Gastrocnemius medialis (tissue), 4 donors: Measurements from ENCODE around the gene ADGRG1. TPM values are rescaled to one million over a fixed set of nuclear protein-coding genes. Genes with fewer than 3 reads are reported as not detected.

Experiments used
- ATAC-seq, 2 donors: fragments of 150-250 bp; one replicate each; pipeline ENCODE4 v1.9.1; 2016
- DNase-seq, 2 donors: peaks; one replicate each; pipeline ENCODE4 v3.0.0-alpha.2; 2019
- H3K27ac ChIP-seq, 4 donors: fragments of 200-600 bp; sonication (generic); 1 replicate in 1 of 4; 2 replicates in 3 of 4; pipeline ENCODE4 v1.5.1; 2016 to 2018; ENCODE audit warnings: mild to moderate bottlenecking in 2 of 4, moderate library complexity in 1 of 4
- H3K27me3 ChIP-seq, 3 donors: fragments of 200-600 bp; sonication (generic) in 2 of 3; 1 replicate in 1 of 3; 2 replicates in 2 of 3; pipeline versions ENCODE4 v1.5.1 to v1.6.0; 2016 to 2019; ENCODE audit warnings: mild to moderate bottlenecking in 1 of 3, moderate library complexity in 1 of 3
- H3K36me3 ChIP-seq, 2 donors: fragments of 200-600 bp; sonication (generic) in 1 of 2; one replicate each; pipeline ENCODE4 v1.5.1; 2017 to 2018
- H3K4me1 ChIP-seq, 2 donors: fragments of 200-600 bp; sonication (generic) in 1 of 2; one replicate each; pipeline ENCODE4 v1.5.1; 2016 to 2017; ENCODE audit warnings: mild to moderate bottlenecking in 2 of 2
- H3K4me3 ChIP-seq, 4 donors: fragments of 200-600 bp; sonication (generic) in 3 of 4; 1 replicate in 1 of 4; 2 replicates in 3 of 4; pipeline ENCODE4 v1.5.1; 2016 to 2019; ENCODE audit warnings: mild to moderate bottlenecking in 2 of 4
- H3K9me3 ChIP-seq, 3 donors: fragments of 200-600 bp; sonication (generic) in 2 of 3; 1 replicate in 1 of 3; 2 replicates in 2 of 3; pipeline ENCODE4 v1.5.1; 2016 to 2019
- CTCF ChIP-seq, 5 experiments: fragments of 450-650 bp in 3 of 5; fragments of 200-600 bp in 2 of 5; sonication (generic) in 2 of 5; IDR thresholded peaks in 4 of 5; conservative IDR thresholded peaks in 1 of 5; 1 replicate in 4 of 5; 2 replicates in 1 of 5; pipeline ENCODE4 v1.5.1; 2016 to 2019; ENCODE audit warnings: antibody characterized with exemption in 5 of 5, mild to moderate bottlenecking in 3 of 5, moderate library complexity in 3 of 5
- POLR2A ChIP-seq, 2 donors: fragments of 450-650 bp; IDR thresholded peaks; one replicate each; pipeline ENCODE4 v1.6.1; 2017; ENCODE audit warnings: antibody characterized with exemption in 2 of 2, mild to moderate bottlenecking in 2 of 2, moderate library complexity in 2 of 2
- in situ Hi-C, 4 donors: fragments of 200-750 bp; cut with MboI; loops; one replicate each; pipeline versions ENCODE4 v1.15.0 to v1.8.0; 2017; ENCODE audit warnings: low sequenced_read_pairs in 4 of 4
- intact Hi-C: fragments of 100-400 bp; cut with DNase I; formaldehyde crosslinking; loops from one replicate; pipeline ENCODE4 v1.15.1; 2023; ENCODE audit warnings: low total_unique reads
- total RNA-seq, 4 donors: library from RNA; depleted of rRNA; stranded (reverse); fragments of >200 nt; gene quantifications; one replicate each; pipeline versions ENCODE4 v1.1.0 to v1.2.3, GENCODE V29; 2016

Gene ADGRG1
- total RNA-seq, 4 donors from 2014 or later: 9.8 to 14.6 (median 13.3) TPM

GRCh38 chr16:57658130-57658877, 29.9 kb downstream of the ADGRG1 start:
- H3K36me3 ChIP-seq: no peaks in the 10 kb centered on the region

GRCh38 chr16:57658878-57659674, 30.6 kb downstream of the ADGRG1 start:
- H3K4me3 ChIP-seq: no peak overlapping the region
- no peaks in the 10 kb centered on the region for H3K27me3 ChIP-seq
- H3K27ac ChIP-seq: no peak overlapping the region
- in situ Hi-C loops: no loop called here
- TF ChIP-seq CTCF (IDR thresholded peaks at IDR 0.05 in 4 of 5, conservative IDR thresholded peaks at IDR 0.05 in 1 of 5) (no peak), POLR2A (IDR thresholded peaks at IDR 0.05) (no peak)
- DNase-seq (no peak), ATAC-seq (no peak)
- no peaks in the 10 kb centered on the region for H3K36me3 ChIP-seq
- no peaks in the 10 kb centered on the region for H3K4me1 ChIP-seq
- intact Hi-C loops: no loop called here
- H3K9me3 ChIP-seq: no peaks in the 10 kb centered on the region

More at GRCh38 chr16:57658130-57658877, 29.9 kb downstream of the ADGRG1 start:
- Histone ChIP-seq H3K27me3 (peaks cover 0 to 2% (median 0%) of the 10 kb centered on the region in 3 donors), H3K27ac (no peak overlapping the region), H3K4me1 (no peaks in the 10 kb centered on the region), H3K9me3 (no peaks in the 10 kb centered on the region), H3K4me3 (no peak overlapping the region)
- intact Hi-C loops (no loop called here), in situ Hi-C loops (no loop called here)
- DNase-seq (no peak), ATAC-seq (no peak)
- TF ChIP-seq CTCF (IDR thresholded peaks at IDR 0.05 in 4 of 5, conservative IDR thresholded peaks at IDR 0.05 in 1 of 5) (no peak), POLR2A (IDR thresholded peaks at IDR 0.05) (no peak)

GRCh38 chr16:57660715-57661463, 32.5 kb downstream of the ADGRG1 start:
- TF ChIP-seq CTCF (IDR thresholded peaks at IDR 0.05 in 4 of 5, conservative IDR thresholded peaks at IDR 0.05 in 1 of 5) (no peak), POLR2A (IDR thresholded peaks at IDR 0.05) (no peak)
- no peak for DNase-seq
- no peaks in the 10 kb centered on the region for H3K4me1 ChIP-seq
- in situ Hi-C loops (no loop called here), intact Hi-C loops (no loop called here)
- H3K36me3 ChIP-seq: no peaks in the 10 kb centered on the region
- H3K27ac ChIP-seq: no peak overlapping the region
- H3K4me3 ChIP-seq: no peak overlapping the region
- no peaks in the 10 kb centered on the region for H3K9me3 ChIP-seq
- ATAC-seq: no peak
- no peaks in the 10 kb centered on the region for H3K27me3 ChIP-seq

- intact Hi-C loops (no loop called here), in situ Hi-C loops (no loop called here)
- no peaks in the 10 kb centered on the region for H3K36me3 ChIP-seq
- H3K4me3 ChIP-seq: no peak overlapping the region
- TF ChIP-seq POLR2A (IDR thresholded peaks at IDR 0.05) (no peak), CTCF (IDR thresholded peaks at IDR 0.05 in 4 of 5, conservative IDR thresholded peaks at IDR 0.05 in 1 of 5) (no peak)
- no peaks in the 10 kb centered on the region for H3K27me3 ChIP-seq
- ATAC-seq (no peak), DNase-seq (no peak)
- H3K9me3 ChIP-seq: no peaks in the 10 kb centered on the region
- no peak overlapping the region for H3K27ac ChIP-seq
- no peaks in the 10 kb centered on the region for H3K4me1 ChIP-seq
Observed at GRCh38 chr16:57661510-57661909, 33.1 kb downstream of the ADGRG1 start.
